OCI-LY7 (cell line): Measurements from ENCODE around the gene TMEM18.
"Not testable (repeated sequence)": the region's sequence is repeated elsewhere in the genome, so short reads cannot be mapped to it uniquely, and the experiment has no call there.

Experiments
- EZH2phosphoT487 ChIP-seq: fragments of 200-600 bp; sonication (generic); IDR thresholded peaks from 2 replicates; pipeline ENCODE4 v1.6.1; 2018; ENCODE audit warnings: low read depth, borderline replicate concordance, mild to moderate bottlenecking, mixed run types, antibody characterized with exemption, low read length, moderate library complexity, mixed read lengths
- TF ChIP-seq, protein P1 (sequence below): fragments of 200-600 bp; sonication (generic); conservative IDR thresholded peaks from 2 replicates; pipeline ENCODE4 v1.5.1; 2014; ENCODE audit warnings: mild to moderate bottlenecking, antibody characterized with exemption, low read length, moderate library complexity, mixed read lengths

GRCh38 chr2:702765-703164 is 25.6 kb upstream of the TMEM18 start:
- TF ChIP-seq, protein P1, sequence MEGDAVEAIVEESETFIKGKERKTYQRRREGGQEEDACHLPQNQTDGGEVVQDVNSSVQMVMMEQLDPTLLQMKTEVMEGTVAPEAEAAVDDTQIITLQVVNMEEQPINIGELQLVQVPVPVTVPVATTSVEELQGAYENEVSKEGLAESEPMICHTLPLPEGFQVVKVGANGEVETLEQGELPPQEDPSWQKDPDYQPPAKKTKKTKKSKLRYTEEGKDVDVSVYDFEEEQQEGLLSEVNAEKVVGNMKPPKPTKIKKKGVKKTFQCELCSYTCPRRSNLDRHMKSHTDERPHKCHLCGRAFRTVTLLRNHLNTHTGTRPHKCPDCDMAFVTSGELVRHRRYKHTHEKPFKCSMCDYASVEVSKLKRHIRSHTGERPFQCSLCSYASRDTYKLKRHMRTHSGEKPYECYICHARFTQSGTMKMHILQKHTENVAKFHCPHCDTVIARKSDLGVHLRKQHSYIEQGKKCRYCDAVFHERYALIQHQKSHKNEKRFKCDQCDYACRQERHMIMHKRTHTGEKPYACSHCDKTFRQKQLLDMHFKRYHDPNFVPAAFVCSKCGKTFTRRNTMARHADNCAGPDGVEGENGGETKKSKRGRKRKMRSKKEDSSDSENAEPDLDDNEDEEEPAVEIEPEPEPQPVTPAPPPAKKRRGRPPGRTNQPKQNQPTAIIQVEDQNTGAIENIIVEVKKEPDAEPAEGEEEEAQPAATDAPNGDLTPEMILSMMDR, result not testable (repeated sequence)
- TF ChIP-seq EZH2phosphoT487, result not testable (repeated sequence)
